ENCODE results near the gene LRMDA. TPM values are rescaled to one million over a fixed set of nuclear protein-coding genes. Genes with fewer than 3 reads are reported as not detected.

LRMDA gene
- total RNA-seq, 1 experiment from 2014 or later = not detected

DNA sequence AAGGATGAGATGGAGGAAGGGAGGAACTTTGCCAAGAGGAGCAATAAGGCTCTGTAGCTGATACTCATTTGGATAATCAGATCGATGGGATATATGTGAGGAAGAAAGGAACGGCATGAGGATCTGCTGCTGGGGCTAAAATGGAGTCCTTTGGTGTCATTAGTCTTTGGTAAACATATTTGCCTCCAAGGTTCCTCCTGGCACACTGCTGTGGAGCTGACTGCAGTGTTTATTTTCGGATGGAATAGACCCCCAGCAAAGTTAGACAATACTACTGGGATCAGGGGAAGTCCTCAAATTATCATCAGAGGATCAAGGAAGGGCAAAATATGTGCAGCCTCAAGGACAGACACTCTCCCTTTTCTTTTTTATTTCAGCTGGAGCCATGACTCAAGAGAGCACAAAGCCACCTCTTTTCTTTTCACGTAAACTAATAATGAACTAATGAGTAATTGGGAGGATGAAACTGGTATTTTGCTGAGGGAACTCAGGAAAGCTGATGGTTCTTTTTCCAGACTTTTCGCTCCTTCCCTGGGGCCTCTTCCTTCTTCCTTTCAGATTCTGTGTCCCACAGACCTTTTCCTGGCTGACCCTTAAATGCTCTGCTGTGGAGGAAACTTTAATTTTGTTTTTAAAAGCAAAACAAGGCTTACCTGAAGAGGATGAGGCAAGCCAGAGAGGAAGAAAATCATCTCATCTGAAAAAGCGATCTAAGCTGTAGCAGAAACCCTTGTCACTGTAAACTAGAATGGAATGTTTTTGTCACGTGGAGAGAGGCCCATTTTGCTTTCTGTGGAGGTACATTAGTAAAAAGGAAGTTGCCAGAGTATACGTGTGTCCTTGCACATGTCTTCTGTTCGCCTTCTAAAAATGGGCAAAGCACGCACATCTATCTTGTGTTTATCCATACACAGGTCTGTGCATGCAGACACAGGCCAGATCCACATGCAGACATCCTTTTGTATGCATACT lies 33.3 kb downstream of the LRMDA start:
- no peaks in the 10 kb centered on the region for H3K36me3 ChIP-seq (ENCODE audit: insufficient read depth, low read length, poor library complexity, severe bottlenecking)
- peaks cover 22% of the 10 kb centered on the region for H3K27me3 ChIP-seq (replicated peaks; ENCODE audit: insufficient read depth, low read depth, low read length, poor library complexity)
- intact Hi-C loops (cut with micrococcal nuclease; ENCODE audit: unreplicated experiment) = no loop called here
- ChIA-PET CTCF (no interaction called here), POLR2A (ENCODE audit: low non-redundant PET) (no interaction called here)
- BruUV-seq (replicated peaks) = no TSS peak
- no peaks in the 10 kb centered on the region for H3K9me3 ChIP-seq (ENCODE audit: low read depth, low read length, poor library complexity, severe bottlenecking)
- TF ChIP-seq EZH2 (IDR thresholded peaks at IDR 0.05; ENCODE audit: borderline replicate concordance, low read depth, low read length, poor library complexity, severe bottlenecking) (no peak), CTCF (conservative IDR thresholded peaks at IDR 0.05; ENCODE audit: low read depth, low read length) (no peak)
- H3K4me1 ChIP-seq (ENCODE audit: insufficient read depth, low read length, poor library complexity, severe bottlenecking) = no peaks in the 10 kb centered on the region
- no peak overlapping the region for H3K4me3 ChIP-seq (ENCODE audit: low read depth, low read length, poor library complexity, severe bottlenecking)
- no peak overlapping the region for H3K27ac ChIP-seq (ENCODE audit: low read depth, low read length, poor library complexity, severe bottlenecking)
- no peak for DNase-seq (ENCODE audit: low spot score)

DNA sequence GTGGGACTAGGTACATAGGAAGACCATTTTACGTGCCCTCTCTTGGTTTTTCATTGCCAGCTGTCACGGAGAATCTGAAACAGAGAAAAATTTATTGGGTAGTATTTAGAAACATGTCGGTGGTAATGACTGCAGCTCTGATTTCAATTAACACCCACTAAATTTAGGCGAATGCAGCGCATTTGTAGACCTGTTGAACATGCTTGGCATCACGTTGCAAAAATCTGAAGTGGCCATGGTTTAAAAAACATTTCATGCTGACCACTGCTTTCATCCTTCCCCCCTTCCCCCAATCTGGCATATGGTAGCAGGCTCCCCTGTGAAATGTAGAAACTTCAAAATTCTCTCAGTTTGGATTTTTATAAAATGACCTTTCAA lies 34.0 kb downstream of the LRMDA start:
- no TSS peak for BruUV-seq (replicated peaks)
- Histone ChIP-seq H3K4me1 (ENCODE audit: insufficient read depth, low read length, poor library complexity, severe bottlenecking) (no peaks in the 10 kb centered on the region), H3K27me3 (replicated peaks; ENCODE audit: insufficient read depth, low read depth, low read length, poor library complexity) (peaks cover 22% of the 10 kb centered on the region), H3K27ac (ENCODE audit: low read depth, low read length, poor library complexity, severe bottlenecking) (no peak overlapping the region), H3K4me3 (ENCODE audit: low read depth, low read length, poor library complexity, severe bottlenecking) (no peak overlapping the region), H3K9me3 (ENCODE audit: low read depth, low read length, poor library complexity, severe bottlenecking) (no peaks in the 10 kb centered on the region), H3K36me3 (ENCODE audit: insufficient read depth, low read length, poor library complexity, severe bottlenecking) (no peaks in the 10 kb centered on the region)
- no peak for DNase-seq (ENCODE audit: low spot score)
- CTCF ChIA-PET = no interaction called here
- no peak for TF ChIP-seq EZH2 (IDR thresholded peaks at IDR 0.05; ENCODE audit: borderline replicate concordance, low read depth, low read length, poor library complexity, severe bottlenecking)
- TF ChIP-seq CTCF (conservative IDR thresholded peaks at IDR 0.05; ENCODE audit: low read depth, low read length) = no peak
- intact Hi-C loops (cut with micrococcal nuclease; ENCODE audit: unreplicated experiment) = no loop called here
- POLR2A ChIA-PET (ENCODE audit: low non-redundant PET) = no interaction called here

GRCh38 chr10:75466001-75466400 lies 34.6 kb downstream of the LRMDA start:
- ChIA-PET POLR2A (ENCODE audit: low non-redundant PET) (no interaction called here), CTCF (no interaction called here)
- intact Hi-C loops (cut with micrococcal nuclease; ENCODE audit: unreplicated experiment) = no loop called here
- Histone ChIP-seq H3K4me1 (ENCODE audit: insufficient read depth, low read length, poor library complexity, severe bottlenecking) (no peaks in the 10 kb centered on the region), H3K36me3 (ENCODE audit: insufficient read depth, low read length, poor library complexity, severe bottlenecking) (no peaks in the 10 kb centered on the region), H3K9me3 (ENCODE audit: low read depth, low read length, poor library complexity, severe bottlenecking) (no peaks in the 10 kb centered on the region), H3K27me3 (replicated peaks; ENCODE audit: insufficient read depth, low read depth, low read length, poor library complexity) (peaks cover 19% of the 10 kb centered on the region), H3K27ac (ENCODE audit: low read depth, low read length, poor library complexity, severe bottlenecking) (no peak overlapping the region), H3K4me3 (ENCODE audit: low read depth, low read length, poor library complexity, severe bottlenecking) (no peak overlapping the region)
- BruUV-seq (replicated peaks) = no TSS peak
- TF ChIP-seq CTCF (conservative IDR thresholded peaks at IDR 0.05; ENCODE audit: low read depth, low read length) (no peak), EZH2 (IDR thresholded peaks at IDR 0.05; ENCODE audit: borderline replicate concordance, low read depth, low read length, poor library complexity, severe bottlenecking) (no peak)
- DNase-seq (ENCODE audit: low spot score) = no peak
